Heart right ventricle (tissue), 16 donors: ENCODE results near the gene RNH1. TPM values are rescaled to one million over a fixed set of nuclear protein-coding genes. Genes with fewer than 3 reads are reported as not detected.

Experiments used
- ATAC-seq, 8 donors: fragments of 200-7000 bp; cut with Tn5 transposase; one replicate each; pipeline ENCODE4 v1.9.1; 2020; ENCODE audit warnings: mild to moderate bottlenecking in 8 of 8, moderate library complexity in 8 of 8, moderate number of reproducible peaks in 1 of 8
- DNase-seq, 2 donors: peaks; one replicate each; pipeline ENCODE4 v3.0.0-alpha.2; 2020
- H3K27ac ChIP-seq, 10 donors: fragments of 200-600 bp; sonication (generic) in 2 of 10; one replicate each; pipeline versions ENCODE4 v1.5.0 to v1.8.0; 2020 to 2022; ENCODE audit warnings: mild to moderate bottlenecking in 3 of 10
- H3K27me3 ChIP-seq, 7 donors: fragments of 200-600 bp; one replicate each; pipeline ENCODE4 v1.8.0; 2021 to 2022; ENCODE audit warnings: mild to moderate bottlenecking in 2 of 7
- H3K36me3 ChIP-seq, 9 donors: fragments of 200-600 bp; sonication (generic) in 1 of 9; one replicate each; pipeline versions ENCODE4 v1.5.0 to v1.8.0; 2020 to 2022; ENCODE audit warnings: mild to moderate bottlenecking in 2 of 9
- H3K4me1 ChIP-seq, 9 donors: fragments of 200-600 bp; sonication (generic) in 1 of 9; one replicate each; pipeline versions ENCODE4 v1.5.0 to v1.8.0; 2020 to 2022; ENCODE audit warnings: mild to moderate bottlenecking in 4 of 9
- H3K4me3 ChIP-seq, 10 donors: fragments of 200-600 bp; sonication (generic) in 2 of 10; one replicate each; pipeline versions ENCODE4 v1.5.0 to v1.8.0; 2020 to 2022; ENCODE audit warnings: mild to moderate bottlenecking in 7 of 10, moderate library complexity in 2 of 10
- H3K9me3 ChIP-seq, 11 donors: fragments of 200-600 bp in 10 of 11; sonication (generic) in 2 of 11; one replicate each; pipeline versions ENCODE4 v1.5.0 to v1.8.0; 2013 to 2022; ENCODE audit warnings: mild to moderate bottlenecking in 2 of 11, control low read depth in 1 of 11, moderate library complexity in 1 of 11
- WGBS, 2 donors: extraction: QIAGEN DNeasy Blood & Tissue Kit; methylation state at CpG; one replicate each; pipeline ENCODE4 v1.1.7; 2013; ENCODE audit warnings: inconsistent platforms in 1 of 2; 5-methylcytosine and 5-hydroxymethylcytosine counted together
- intact Hi-C, 10 donors: fragments of 100-400 bp; cut with DNase I; formaldehyde crosslinking; loops; one replicate each; pipeline versions ENCODE4 v1.11.1 to v1.14.2; 2022
- polyA plus RNA-seq, 2 donors: library from polyadenylated mRNA; stranded (reverse); fragments of 200-250 nt; gene quantifications; one replicate each; pipeline ENCODE4 v1.2.3, GENCODE V29; 2013
- total RNA-seq, 10 donors: library from RNA; stranded (reverse); fragmentation: NEBNext Ultra II Directional in 3 of 10; extraction: Animal tissue kit (Norgen Biotek cat#: 25700) in 3 of 10; gene quantifications; one replicate each; pipeline versions ENCODE4 v1.2.1 to v1.2.4, GENCODE V29; 2021 to 2023
- TF ChIP-seq, protein P1 (sequence below), 9 donors: fragments of 200-600 bp; sonication (generic) in 2 of 9; IDR thresholded peaks; one replicate each; pipeline versions ENCODE4 v1.5.0 to v1.8.0; 2021 to 2022; ENCODE audit warnings: antibody characterized with exemption in 9 of 9, mild to moderate bottlenecking in 5 of 9, moderate library complexity in 1 of 9
- donor health status: Arrhythmogenic right ventricular cardiomyopathy.
- donor health status: ischemic (EF 13 %, LVEDD 7.1; RV severe dilation, severe dysfunction).
- donor health status: healthy with polysubstance abuse.
- donor health status: DM: no; HTN: yes; CAD: no.
- donor health status: DM: no; HTN: no; CAD: no.
- donor health status: ischemic (EF 25% LVEDD 6.9; RV normal size, moderate dysfunction).
- donor health status: ischemic (EF 25% LVEDD 5.7; RV mildly dilated, moderate dysfunction).
- donor health status: healthy.
- donor health status: DM: yes; HTN: yes; CAD: no.
- donor health status: Ischemic cardiomyopathy.
- donor health status: ischemic (EF 35%, LVEDD 5.7; RV mildly dilated, moderate dysfunction).
- donor health status: nonischemic (EF 11% LVEDD 7.7; RV severe dilation, severe dysfunction).
- donor health status: DM: yes; HTN: yes; CAD: no.
- donor health status: PGD.
- donor health status: ischemic (EF 29% LVEDD 5.4; RV normal size, mild dysfunction).
- donor health status: nonischemic (EF 23%, LVEDD 6.1; RV moderate dilation, normal function).

The RNH1 gene
- total and polyA plus RNA-seq, 12 donors, result 37.4 to 221 (median 153) TPM

DNA sequence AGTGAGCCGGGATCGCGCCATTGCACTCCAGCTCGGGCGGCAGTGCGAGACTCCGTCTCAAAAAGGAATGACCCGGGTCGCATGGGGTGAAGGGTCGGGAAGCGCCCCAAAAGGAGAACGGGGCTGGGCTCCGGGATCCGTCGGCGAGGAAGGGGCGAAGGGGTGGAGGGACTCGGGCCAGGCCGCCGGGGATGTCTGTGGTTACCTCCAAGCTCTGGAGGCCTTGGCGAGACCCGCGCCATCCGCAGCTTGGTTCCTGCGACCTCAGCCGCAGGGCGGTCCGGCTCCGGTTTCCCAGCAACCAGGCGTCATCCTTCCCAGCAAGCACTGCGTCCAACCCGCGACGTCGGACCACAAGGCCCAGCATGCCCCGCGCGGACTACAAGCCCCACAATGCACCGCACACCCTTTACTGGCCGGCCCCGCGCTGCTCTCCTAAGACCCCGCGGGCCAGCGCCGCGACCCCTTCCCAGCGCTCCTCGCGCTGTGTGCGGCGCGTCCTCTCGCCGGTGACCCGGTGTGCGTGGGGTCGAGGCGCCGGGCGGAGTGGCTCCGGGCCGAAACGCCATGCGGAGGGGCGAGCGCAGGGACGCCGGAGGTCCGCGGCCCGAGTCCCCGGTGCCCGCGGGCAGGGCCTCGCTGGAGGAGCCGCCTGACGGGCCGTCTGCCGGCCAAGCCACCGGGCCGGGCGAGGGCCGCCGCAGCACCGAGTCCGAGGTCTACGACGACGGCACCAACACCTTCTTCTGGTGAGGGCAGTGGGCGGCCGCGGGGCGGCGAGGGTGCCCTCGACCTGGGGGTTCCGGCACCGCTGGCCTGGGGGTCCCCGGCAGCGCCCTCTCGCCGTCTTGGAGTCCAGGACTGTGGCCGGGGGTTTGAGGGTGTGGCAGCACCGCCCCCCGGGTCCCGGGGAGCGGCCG, 56.9 kb downstream of the RNH1 start, which contains the start of gene PTDSS2:
Gene PTDSS2 (plus strand): TSS at position 391 of the 920 bp plus-strand sequence. CDS start 177 bp downstream, at position 568.
- peak within 1 kb of the TSS; percentile 85 to 96 (median 90) for H3K27ac ChIP-seq
- peaks cover 0 to 28% (median 3%) of the 10 kb centered on the region in 9 donors for H3K36me3 ChIP-seq
- ATAC-seq (peak; percentile 90 to 94 (median 92)), DNase-seq (peak; percentile 95 to 97)
- peaks cover 17 to 45% (median 32%) of the 10 kb centered on the region in 9 donors for H3K4me1 ChIP-seq
- H3K9me3 ChIP-seq, result no peaks in the 10 kb centered on the region
- TF ChIP-seq, protein P1, sequence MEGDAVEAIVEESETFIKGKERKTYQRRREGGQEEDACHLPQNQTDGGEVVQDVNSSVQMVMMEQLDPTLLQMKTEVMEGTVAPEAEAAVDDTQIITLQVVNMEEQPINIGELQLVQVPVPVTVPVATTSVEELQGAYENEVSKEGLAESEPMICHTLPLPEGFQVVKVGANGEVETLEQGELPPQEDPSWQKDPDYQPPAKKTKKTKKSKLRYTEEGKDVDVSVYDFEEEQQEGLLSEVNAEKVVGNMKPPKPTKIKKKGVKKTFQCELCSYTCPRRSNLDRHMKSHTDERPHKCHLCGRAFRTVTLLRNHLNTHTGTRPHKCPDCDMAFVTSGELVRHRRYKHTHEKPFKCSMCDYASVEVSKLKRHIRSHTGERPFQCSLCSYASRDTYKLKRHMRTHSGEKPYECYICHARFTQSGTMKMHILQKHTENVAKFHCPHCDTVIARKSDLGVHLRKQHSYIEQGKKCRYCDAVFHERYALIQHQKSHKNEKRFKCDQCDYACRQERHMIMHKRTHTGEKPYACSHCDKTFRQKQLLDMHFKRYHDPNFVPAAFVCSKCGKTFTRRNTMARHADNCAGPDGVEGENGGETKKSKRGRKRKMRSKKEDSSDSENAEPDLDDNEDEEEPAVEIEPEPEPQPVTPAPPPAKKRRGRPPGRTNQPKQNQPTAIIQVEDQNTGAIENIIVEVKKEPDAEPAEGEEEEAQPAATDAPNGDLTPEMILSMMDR (IDR thresholded peaks at IDR 0.05), result peak in 1 of 9 donors; percentile 2
- peak within 1 kb of the TSS; percentile 72 to 100 (median 96) for H3K4me3 ChIP-seq
- intact Hi-C loops, result loop anchor here in 8 of 10 donors (2.0 to 10.0 kb wide), 11 partner anchors 33 to 148 kb away; partner anchors contain the start of genes RNH1 (in 4 of the 8) and B4GALNT4 (in 1 of the 8)
- no peaks in the 10 kb centered on the region for H3K27me3 ChIP-seq
- WGBS, 2 donors, result 0 to 1% methylated on average over 108 of the region's 108 CpGs

GRCh38 chr11:447923-448731, 58.9 kb downstream of the RNH1 start:
- ATAC-seq (peak; percentile 87 to 92 (median 89)), DNase-seq (peak; percentile 94 to 97)
- Histone ChIP-seq H3K4me3 (peak overlapping the region; percentile 39 to 75 (median 64)), H3K27ac (peak overlapping the region; percentile 85 to 96 (median 91)), H3K9me3 (no peaks in the 10 kb centered on the region), H3K4me1 (peaks cover 20 to 46% (median 34%) of the 10 kb centered on the region in 9 donors), H3K27me3 (peaks cover 0 to 3% (median 0%) of the 10 kb centered on the region in 7 donors), H3K36me3 (peaks cover 0 to 13% (median 0%) of the 10 kb centered on the region in 9 donors)
- TF ChIP-seq, protein P1 (IDR thresholded peaks at IDR 0.05), result peak; percentile 62 to 97 (median 84)
- 3 to 4% methylated on average over 55 of the region's 55 CpGs for WGBS, 2 donors
- intact Hi-C loops, result loop anchor here in 5 of 10 donors (1.0 to 10.0 kb wide), 7 partner anchors 31 to 83 kb away; partner anchors contain the start of gene B4GALNT4 (in 1 of the 5)

DNA sequence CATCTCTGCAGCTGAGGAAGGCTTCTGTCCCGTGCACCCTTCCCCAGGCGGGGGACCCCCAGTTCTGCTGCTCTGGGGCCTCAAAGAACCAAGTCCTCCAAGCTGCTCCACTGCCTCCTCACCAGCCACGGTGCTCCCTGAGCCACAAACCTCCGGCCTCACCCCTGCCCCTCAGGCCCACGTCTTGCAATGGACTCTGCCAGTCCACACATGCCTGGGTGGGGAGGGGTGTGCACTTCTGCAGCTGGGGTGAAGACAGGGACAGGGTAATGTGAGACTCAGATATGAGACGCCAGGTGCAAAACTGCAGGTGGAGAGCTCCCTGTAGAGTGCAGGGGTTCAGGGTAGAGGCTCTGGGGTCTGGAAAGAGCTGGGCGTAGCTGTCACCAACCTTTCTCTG, 60.2 kb downstream of the RNH1 start:
- H3K36me3 ChIP-seq, result peaks cover 0 to 3% (median 0%) of the 10 kb centered on the region in 9 donors
- no peak for ATAC-seq
- DNase-seq, result no peak
- H3K4me3 ChIP-seq, result no peak overlapping the region
- TF ChIP-seq, protein P1 (IDR thresholded peaks at IDR 0.05), result no peak
- peaks cover 20 to 39% (median 29%) of the 10 kb centered on the region in 9 donors for H3K4me1 ChIP-seq
- no peaks in the 10 kb centered on the region for H3K9me3 ChIP-seq
- no peak overlapping the region for H3K27ac ChIP-seq
- intact Hi-C loops, result loop anchor here in 4 of 10 donors (5.0 to 10.0 kb wide), 3 partner anchors 40 to 82 kb away; partner anchors contain the start of gene B4GALNT4 (in 1 of the 4)
- WGBS, 2 donors, result 74 to 77% methylated on average over 7 of the region's 7 CpGs
- peaks cover 4 to 14% (median 11%) of the 10 kb centered on the region in 7 donors for H3K27me3 ChIP-seq
